ENCODE data around the gene CCDC14. TPM values are rescaled to one million over a fixed set of nuclear protein-coding genes. Genes with fewer than 3 reads are reported as not detected.

CCDC14 gene
- polyA plus RNA-seq, 1 donor from 2014 or later, result 266 TPM

DNA sequence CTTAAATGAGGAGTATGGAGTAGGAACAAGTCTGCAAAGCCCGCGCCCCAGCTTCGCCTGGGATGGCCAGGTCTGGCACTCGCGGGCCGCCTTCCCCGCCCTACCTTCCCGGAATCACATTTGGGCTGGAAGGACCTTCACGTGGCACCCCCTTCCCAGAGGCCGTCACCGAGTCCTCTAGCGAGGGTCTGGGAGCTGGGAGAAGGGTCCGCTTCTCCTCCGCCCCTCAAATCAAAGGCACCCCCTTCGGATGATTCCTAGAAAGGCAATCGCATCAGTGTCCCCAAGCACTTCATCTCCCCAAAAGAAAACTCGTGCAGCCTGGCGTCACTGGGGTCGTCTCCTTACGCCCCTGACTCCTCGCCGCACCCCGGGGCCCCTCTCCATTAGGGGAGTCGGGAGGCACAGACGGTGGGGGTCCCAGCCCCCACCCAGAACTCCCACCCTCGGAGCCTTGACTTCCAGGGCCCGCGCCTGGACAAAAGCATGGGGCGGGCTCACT lies 77.3 kb downstream of the CCDC14 start (continued):
- TF ChIP-seq, protein P1, sequence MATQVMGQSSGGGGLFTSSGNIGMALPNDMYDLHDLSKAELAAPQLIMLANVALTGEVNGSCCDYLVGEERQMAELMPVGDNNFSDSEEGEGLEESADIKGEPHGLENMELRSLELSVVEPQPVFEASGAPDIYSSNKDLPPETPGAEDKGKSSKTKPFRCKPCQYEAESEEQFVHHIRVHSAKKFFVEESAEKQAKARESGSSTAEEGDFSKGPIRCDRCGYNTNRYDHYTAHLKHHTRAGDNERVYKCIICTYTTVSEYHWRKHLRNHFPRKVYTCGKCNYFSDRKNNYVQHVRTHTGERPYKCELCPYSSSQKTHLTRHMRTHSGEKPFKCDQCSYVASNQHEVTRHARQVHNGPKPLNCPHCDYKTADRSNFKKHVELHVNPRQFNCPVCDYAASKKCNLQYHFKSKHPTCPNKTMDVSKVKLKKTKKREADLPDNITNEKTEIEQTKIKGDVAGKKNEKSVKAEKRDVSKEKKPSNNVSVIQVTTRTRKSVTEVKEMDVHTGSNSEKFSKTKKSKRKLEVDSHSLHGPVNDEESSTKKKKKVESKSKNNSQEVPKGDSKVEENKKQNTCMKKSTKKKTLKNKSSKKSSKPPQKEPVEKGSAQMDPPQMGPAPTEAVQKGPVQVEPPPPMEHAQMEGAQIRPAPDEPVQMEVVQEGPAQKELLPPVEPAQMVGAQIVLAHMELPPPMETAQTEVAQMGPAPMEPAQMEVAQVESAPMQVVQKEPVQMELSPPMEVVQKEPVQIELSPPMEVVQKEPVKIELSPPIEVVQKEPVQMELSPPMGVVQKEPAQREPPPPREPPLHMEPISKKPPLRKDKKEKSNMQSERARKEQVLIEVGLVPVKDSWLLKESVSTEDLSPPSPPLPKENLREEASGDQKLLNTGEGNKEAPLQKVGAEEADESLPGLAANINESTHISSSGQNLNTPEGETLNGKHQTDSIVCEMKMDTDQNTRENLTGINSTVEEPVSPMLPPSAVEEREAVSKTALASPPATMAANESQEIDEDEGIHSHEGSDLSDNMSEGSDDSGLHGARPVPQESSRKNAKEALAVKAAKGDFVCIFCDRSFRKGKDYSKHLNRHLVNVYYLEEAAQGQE (IDR thresholded peaks at IDR 0.05; ENCODE audit: borderline replicate concordance), result no peak
- no peak for TF ChIP-seq MXI1 (conservative IDR thresholded peaks at IDR 0.05; ENCODE audit: poor library complexity, severe bottlenecking)

DNA sequence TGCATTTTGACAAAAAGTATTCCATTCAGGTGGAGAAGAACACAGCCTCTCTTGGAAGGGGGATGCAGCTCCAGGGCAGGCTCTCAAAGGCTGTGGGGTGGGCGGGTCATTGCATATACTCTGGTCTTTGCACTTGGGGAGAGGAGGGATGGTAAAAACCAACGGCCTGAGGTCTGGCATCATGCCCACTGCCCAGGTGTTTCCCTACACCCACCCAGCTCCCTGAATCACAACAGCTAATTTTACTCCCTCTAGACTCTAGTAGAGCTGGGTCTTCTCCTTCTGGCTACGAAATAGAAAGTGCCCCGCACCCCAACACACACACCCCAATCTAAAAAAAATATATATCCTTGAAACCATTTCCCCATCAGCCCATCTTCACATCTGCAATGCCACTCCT lies 77.9 kb downstream of the CCDC14 start:
- Histone ChIP-seq H3K9me3 (ENCODE audit: low read length) (no peaks in the 10 kb centered on the region), H3K4me3 (ENCODE audit: low read length) (no peak overlapping the region), H3F3A (ENCODE audit: insufficient read depth, low read length, poor library complexity, severe bottlenecking) (no peaks in the 10 kb centered on the region), H3K9me2 (ENCODE audit: insufficient read depth, low read length) (no peaks in the 10 kb centered on the region), H3K4me2 (ENCODE audit: low read length) (no peak overlapping the region), H3K79me2 (replicated peaks; ENCODE audit: insufficient read depth, low read length) (no peaks in the 10 kb centered on the region), H2AFZ (ENCODE audit: low read depth, low read length) (no peak overlapping the region), H3K27ac (ENCODE audit: low read length) (no peak overlapping the region), H3K27me3 (ENCODE audit: insufficient read depth, low read depth, low read length) (peaks cover 12% of the 10 kb centered on the region), H4K20me1 (ENCODE audit: insufficient read depth) (no peaks in the 10 kb centered on the region), H3K36me3 (ENCODE audit: insufficient read depth, low read length) (no peaks in the 10 kb centered on the region), H3K9ac (ENCODE audit: low read length) (no peak overlapping the region)
- TF ChIP-seq EZH2 (IDR thresholded peaks at IDR 0.05; ENCODE audit: borderline replicate concordance, insufficient read depth, low read length, poor library complexity, severe bottlenecking) (no peak), MXI1 (conservative IDR thresholded peaks at IDR 0.05; ENCODE audit: poor library complexity, severe bottlenecking) (no peak), TAF1 (IDR thresholded peaks at IDR 0.05; ENCODE audit: low read depth) (no peak), SMC3 (conservative IDR thresholded peaks at IDR 0.05; ENCODE audit: poor library complexity) (no peak)
- TF ChIP-seq, protein P1 (IDR thresholded peaks at IDR 0.05; ENCODE audit: borderline replicate concordance), result no peak
- TF ChIP-seq, protein P2, sequence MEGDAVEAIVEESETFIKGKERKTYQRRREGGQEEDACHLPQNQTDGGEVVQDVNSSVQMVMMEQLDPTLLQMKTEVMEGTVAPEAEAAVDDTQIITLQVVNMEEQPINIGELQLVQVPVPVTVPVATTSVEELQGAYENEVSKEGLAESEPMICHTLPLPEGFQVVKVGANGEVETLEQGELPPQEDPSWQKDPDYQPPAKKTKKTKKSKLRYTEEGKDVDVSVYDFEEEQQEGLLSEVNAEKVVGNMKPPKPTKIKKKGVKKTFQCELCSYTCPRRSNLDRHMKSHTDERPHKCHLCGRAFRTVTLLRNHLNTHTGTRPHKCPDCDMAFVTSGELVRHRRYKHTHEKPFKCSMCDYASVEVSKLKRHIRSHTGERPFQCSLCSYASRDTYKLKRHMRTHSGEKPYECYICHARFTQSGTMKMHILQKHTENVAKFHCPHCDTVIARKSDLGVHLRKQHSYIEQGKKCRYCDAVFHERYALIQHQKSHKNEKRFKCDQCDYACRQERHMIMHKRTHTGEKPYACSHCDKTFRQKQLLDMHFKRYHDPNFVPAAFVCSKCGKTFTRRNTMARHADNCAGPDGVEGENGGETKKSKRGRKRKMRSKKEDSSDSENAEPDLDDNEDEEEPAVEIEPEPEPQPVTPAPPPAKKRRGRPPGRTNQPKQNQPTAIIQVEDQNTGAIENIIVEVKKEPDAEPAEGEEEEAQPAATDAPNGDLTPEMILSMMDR (IDR thresholded peaks at IDR 0.05; ENCODE audit: poor library complexity, severe bottlenecking), result no peak

DNA sequence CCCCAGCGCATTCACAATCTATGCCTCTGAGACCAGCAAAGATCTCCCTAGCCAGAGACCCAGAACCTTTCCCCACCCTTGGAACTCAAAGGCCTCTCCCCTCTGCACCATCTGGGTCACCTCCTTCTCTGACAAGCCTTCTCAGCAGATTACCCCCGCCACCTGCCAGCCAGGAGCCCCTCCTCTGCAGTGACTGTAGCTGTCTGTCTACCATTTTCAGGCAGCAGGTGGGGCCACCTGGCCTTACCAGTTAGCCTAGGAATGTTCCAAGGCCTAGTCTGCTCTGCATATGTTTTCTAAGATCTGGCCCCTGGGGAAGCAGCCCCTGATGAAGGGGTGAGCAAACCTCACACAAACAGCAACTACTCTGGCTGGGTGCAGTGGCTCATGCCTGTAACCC lies 79.3 kb downstream of the CCDC14 start:
- Histone ChIP-seq H2AFZ (ENCODE audit: low read depth, low read length) (no peak overlapping the region), H3K9me2 (ENCODE audit: insufficient read depth, low read length) (no peaks in the 10 kb centered on the region), H3K79me2 (replicated peaks; ENCODE audit: insufficient read depth, low read length) (no peaks in the 10 kb centered on the region), H3K4me2 (ENCODE audit: low read length) (no peak overlapping the region), H3K9me3 (ENCODE audit: low read length) (no peaks in the 10 kb centered on the region), H3K27ac (ENCODE audit: low read length) (no peak overlapping the region), H3K36me3 (ENCODE audit: insufficient read depth, low read length) (no peaks in the 10 kb centered on the region), H4K20me1 (ENCODE audit: insufficient read depth) (no peaks in the 10 kb centered on the region), H3K4me3 (ENCODE audit: low read length) (no peak overlapping the region), H3K27me3 (ENCODE audit: insufficient read depth, low read depth, low read length) (peaks cover 12% of the 10 kb centered on the region), H3K9ac (ENCODE audit: low read length) (no peak overlapping the region), H3F3A (ENCODE audit: insufficient read depth, low read length, poor library complexity, severe bottlenecking) (no peaks in the 10 kb centered on the region)
- TF ChIP-seq MXI1 (conservative IDR thresholded peaks at IDR 0.05; ENCODE audit: poor library complexity, severe bottlenecking), result no peak
- no peak for TF ChIP-seq TAF1 (IDR thresholded peaks at IDR 0.05; ENCODE audit: low read depth)
- TF ChIP-seq EZH2 (IDR thresholded peaks at IDR 0.05; ENCODE audit: borderline replicate concordance, insufficient read depth, low read length, poor library complexity, severe bottlenecking), result no peak
- TF ChIP-seq, protein P2 (IDR thresholded peaks at IDR 0.05; ENCODE audit: poor library complexity, severe bottlenecking), result no peak
- no peak for TF ChIP-seq SMC3 (conservative IDR thresholded peaks at IDR 0.05; ENCODE audit: poor library complexity)
- no peak for TF ChIP-seq POLR2AphosphoS5 (IDR thresholded peaks at IDR 0.05)
- TF ChIP-seq RAD21 (conservative IDR thresholded peaks at IDR 0.05), result no peak
